ENCODE results near the gene DYNLT2. TPM values are rescaled to one million over a fixed set of nuclear protein-coding genes. Genes with fewer than 3 reads are reported as not detected.

DYNLT2 gene
- total RNA-seq, 1 experiment from 2014 or later = 1.8 TPM

DNA sequence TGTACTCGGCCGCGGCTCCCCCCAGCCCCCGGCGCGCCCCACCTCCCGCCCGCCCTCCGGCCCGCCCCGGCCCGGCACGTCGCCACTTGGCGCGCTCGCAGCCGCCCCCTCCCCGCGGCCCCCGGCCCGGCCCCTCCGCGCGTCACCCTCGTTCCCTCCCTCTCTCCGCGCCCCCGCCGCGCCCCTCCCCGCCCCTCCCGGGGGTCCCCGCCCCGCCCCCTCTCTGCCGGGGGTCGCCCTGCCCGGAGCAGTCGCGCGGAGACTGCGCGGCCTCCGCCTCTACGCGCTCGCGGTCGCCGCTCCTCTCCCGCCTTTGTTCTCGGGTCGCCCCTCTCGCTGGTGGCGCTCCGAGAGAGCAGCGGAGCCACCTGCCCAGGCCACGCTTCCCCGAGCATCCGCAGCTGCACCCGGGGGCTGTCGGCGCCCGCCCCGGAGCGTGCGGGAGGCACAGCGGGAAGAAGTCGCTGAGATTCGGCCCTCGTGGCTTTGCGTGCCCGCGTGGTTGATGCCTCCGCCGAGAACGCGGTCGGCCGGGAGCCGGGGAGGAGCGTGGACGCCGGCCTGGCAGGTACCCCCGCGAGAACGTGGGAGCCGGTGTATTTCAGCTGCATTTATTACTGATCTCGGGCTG lies 26.8 kb downstream of the DYNLT2 start, which contains the start of gene PHF10:
TSS of gene PHF10 (minus strand) at position 7 of the 631 bp plus-strand sequence. CDS start 569 bp downstream, outside the sequence.
- Histone ChIP-seq H3K56ac (ENCODE audit: insufficient read length, low read depth, low read length) (no peak within 1 kb of the TSS), H3K23ac (ENCODE audit: insufficient read length, low read depth, low read length) (no peak within 1 kb of the TSS), H2BK5ac (ENCODE audit: insufficient read length, low read length) (no peak within 1 kb of the TSS), H2BK15ac (ENCODE audit: low read depth, low read length) (no peak within 1 kb of the TSS; the same call in 1 of the 2 replicates), H4K91ac (ENCODE audit: insufficient read length, low read depth, low read length) (peak within 1 kb of the TSS; percentile 54), H3K4ac (ENCODE audit: low read depth, low read length) (peak within 1 kb of the TSS; percentile 78; the same call in 1 of the 2 replicates), H3K4me2 (ENCODE audit: insufficient read depth, insufficient read length, low read length) (peak within 1 kb of the TSS; percentile 98), H3K23me2 (ENCODE audit: insufficient read length, low read depth, low read length, poor library complexity, severe bottlenecking) (peaks cover 18% of the 10 kb centered on the region), H3K79me2 (ENCODE audit: insufficient read depth, low read length) (peaks cover 4% of the 10 kb centered on the region; the same call in 1 of the 2 replicates), H3K79me1 (ENCODE audit: insufficient read depth, low read depth, low read length, poor library complexity, severe bottlenecking) (no peaks in the 10 kb centered on the region), H3K4me1 (ENCODE audit: insufficient read depth, low read length) (no peaks in the 10 kb centered on the region; the same call in 1 of the 2 replicates), H2BK12ac (ENCODE audit: insufficient read length, low read depth, low read length) (peak within 1 kb of the TSS; percentile 15), H3T11ph (ENCODE audit: low read length) (no peak within 1 kb of the TSS), H3K27me3 (ENCODE audit: insufficient read depth, low read length) (no peaks in the 10 kb centered on the region), H2BK20ac (ENCODE audit: low read depth, low read length, poor library complexity, severe bottlenecking) (no peak within 1 kb of the TSS), H3K18ac (ENCODE audit: insufficient read length, low read depth, low read length) (peak within 1 kb of the TSS; percentile 98), H4K20me1 (ENCODE audit: control insufficient read depth, insufficient read depth, insufficient read length) (no peaks in the 10 kb centered on the region), H4K8ac (replicated peaks; ENCODE audit: insufficient read length, low read depth, low read length) (no peak within 1 kb of the TSS), H3K14ac (ENCODE audit: insufficient read depth, low read length) (peak within 1 kb of the TSS; percentile 100), H3K27ac (ENCODE audit: insufficient read length, low read depth, low read length) (no peak within 1 kb of the TSS), H3K9me3 (ENCODE audit: control insufficient read depth, low read depth, low read length) (no peaks in the 10 kb centered on the region), H2AFZ (ENCODE audit: low read length) (no peak within 1 kb of the TSS), H3K9ac (ENCODE audit: extremely low read depth, insufficient read length, low read length) (peak within 1 kb of the TSS; percentile 87), H2BK120ac (ENCODE audit: low read depth, low read length, poor library complexity, severe bottlenecking) (no peak within 1 kb of the TSS), H2AK5ac (ENCODE audit: insufficient read length, low read length) (no peak within 1 kb of the TSS), H4K5ac (ENCODE audit: insufficient read length, low read depth, low read length) (peak within 1 kb of the TSS; percentile 54)
- WGBS (ENCODE audit: extremely low coverage, insufficient read length, low lambda C conversion rate) = no CpG with 5 or more reads among the region's 89 CpGs
- peaks cover 0 to 14% (median 4%) of the 10 kb centered on the region in 3 experiments; a peak in 4 of 7 replicates for H3K36me3 Mint-ChIP-seq (ENCODE audit: insufficient read depth in 1 of 3, low read depth in 3 of 3)
- no peaks in the 10 kb centered on the region; a peak in 2 of 5 replicates for H3K9me3 Mint-ChIP-seq
- H3K4me1 Mint-ChIP-seq = peaks cover 24 to 27% of the 10 kb centered on the region in 2 experiments
- peak within 1 kb of the TSS; percentile 42 to 95 (median 79); a peak in 6 of 7 replicates for H3K27ac Mint-ChIP-seq
- DNase-seq = peak; percentile 80
- H3K27me3 Mint-ChIP-seq (ENCODE audit: low read depth) = peaks cover 4% of the 10 kb centered on the region
- TF ChIP-seq, protein P1, sequence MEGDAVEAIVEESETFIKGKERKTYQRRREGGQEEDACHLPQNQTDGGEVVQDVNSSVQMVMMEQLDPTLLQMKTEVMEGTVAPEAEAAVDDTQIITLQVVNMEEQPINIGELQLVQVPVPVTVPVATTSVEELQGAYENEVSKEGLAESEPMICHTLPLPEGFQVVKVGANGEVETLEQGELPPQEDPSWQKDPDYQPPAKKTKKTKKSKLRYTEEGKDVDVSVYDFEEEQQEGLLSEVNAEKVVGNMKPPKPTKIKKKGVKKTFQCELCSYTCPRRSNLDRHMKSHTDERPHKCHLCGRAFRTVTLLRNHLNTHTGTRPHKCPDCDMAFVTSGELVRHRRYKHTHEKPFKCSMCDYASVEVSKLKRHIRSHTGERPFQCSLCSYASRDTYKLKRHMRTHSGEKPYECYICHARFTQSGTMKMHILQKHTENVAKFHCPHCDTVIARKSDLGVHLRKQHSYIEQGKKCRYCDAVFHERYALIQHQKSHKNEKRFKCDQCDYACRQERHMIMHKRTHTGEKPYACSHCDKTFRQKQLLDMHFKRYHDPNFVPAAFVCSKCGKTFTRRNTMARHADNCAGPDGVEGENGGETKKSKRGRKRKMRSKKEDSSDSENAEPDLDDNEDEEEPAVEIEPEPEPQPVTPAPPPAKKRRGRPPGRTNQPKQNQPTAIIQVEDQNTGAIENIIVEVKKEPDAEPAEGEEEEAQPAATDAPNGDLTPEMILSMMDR (conservative IDR thresholded peaks at IDR 0.05) = no peak
- peak within 1 kb of the TSS; percentile 82 to 91 for H3K4me3 Mint-ChIP-seq
